HepG2 (cell line): ENCODE measurements around the gene KIAA0408. TPM values are rescaled to one million over a fixed set of nuclear protein-coding genes. Genes with fewer than 3 reads are reported as not detected.

Experiments used
- ATAC-seq: fragments of 200-7000 bp; cut with Tn5 transposase; 3 replicates; pipeline ENCODE4 v1.9.1; 2020; ENCODE audit warnings: mild to moderate bottlenecking, moderate library complexity
- BruUV-seq: library from RNA; stranded (reverse); fragments of 400-500 nt; replicated peaks from 2 replicates; lab custom pipeline; 2021; lab: Mats Ljungman, UMichigan
- CTCF ChIA-PET: fragments of 300-600 bp; formaldehyde crosslinking; extraction: SDS; loops from one replicate; lab custom pipeline; 2021; ENCODE audit warnings: low total read pairs, inconsistent platforms, low intra/inter-chr PET ratio; lab: Yijun Ruan, JAX
- POLR2A ChIA-PET: fragments of 350-600 bp; sonication (Branson Sonifier 250); formaldehyde crosslinking; loops from one replicate; lab custom pipeline; 2020; ENCODE audit warnings: antibody characterized with exemption, inconsistent platforms; lab: Yijun Ruan, JAX
- DNase-seq: peaks from one replicate; pipeline ENCODE4 v3.0.0-alpha.2; 2015; ENCODE audit warnings: low spot score
- FAIRE-seq: peaks from 3 replicates; lab custom pipeline; 2011; peaks lifted over from hg19 to GRCh38; lab: Jason Lieb, UNC
- H2AFZ ChIP-seq: one replicate; pipeline ENCODE4 v1.6.1; 2011; ENCODE audit warnings: low read length, inconsistent platforms
- H3K27ac ChIP-seq: fragments of 300-600 bp; 3 replicates; pipeline ENCODE4 v1.8.0; 2011; ENCODE audit warnings: mixed run types, mild to moderate bottlenecking, mixed read lengths, low read length, inconsistent platforms; ENCODE audit not compliant: insufficient read depth; ENCODE audit errors: extremely low read length
- H3K27me3 ChIP-seq, 2 experiments: fragments of 200-600 bp in 1 of 2; 2 replicates in 1 of 2; 3 replicates in 1 of 2; pipeline versions ENCODE4 v1.6.0 to v1.8.0; 2011; ENCODE audit warnings: low read length in 2 of 2, mild to moderate bottlenecking in 2 of 2, moderate library complexity in 2 of 2, inconsistent platforms in 1 of 2; ENCODE audit not compliant: insufficient read depth in 2 of 2, control insufficient read depth in 1 of 2
- H3K36me3 ChIP-seq, 2 experiments: fragments of 200-600 bp in 1 of 2; replicated peaks in 1 of 2; 2 replicates in 1 of 2; 3 replicates in 1 of 2; pipeline versions ENCODE4 v1.5.1 to v1.8.0; 2011; ENCODE audit warnings: low read length in 2 of 2, inconsistent platforms in 1 of 2; ENCODE audit not compliant: insufficient read depth in 2 of 2, control insufficient read depth in 1 of 2
- H3K4me1 ChIP-seq: 2 replicates; pipeline ENCODE4 v1.5.1; 2012; ENCODE audit warnings: low read length, inconsistent platforms; ENCODE audit not compliant: insufficient read depth
- H3K4me2 ChIP-seq: 2 replicates; pipeline ENCODE4 v1.6.0; 2011; ENCODE audit warnings: low read depth, low read length, inconsistent platforms
- H3K4me3 ChIP-seq, 3 experiments: fragments of 200-600 bp in 1 of 3; sonication (generic), shearing (Covaris generic) in 1 of 3; replicated peaks in 1 of 3; 2 replicates each; pipeline ENCODE4 v1.5.1; 2011 to 2016; ENCODE audit warnings: low read length in 3 of 3, inconsistent platforms in 2 of 3, low read depth in 2 of 3, mild to moderate bottlenecking in 2 of 3, control low read depth in 1 of 3, mixed read lengths in 1 of 3; ENCODE audit not compliant: insufficient read depth in 1 of 3
- H3K79me2 ChIP-seq: one replicate; pipeline ENCODE4 v1.6.1; 2011; ENCODE audit warnings: low read length, inconsistent platforms; ENCODE audit not compliant: insufficient read depth
- H3K9ac ChIP-seq: 2 replicates; pipeline ENCODE4 v1.6.0; 2011; ENCODE audit warnings: mild to moderate bottlenecking, low read depth, low read length, inconsistent platforms; ENCODE audit not compliant: insufficient read depth
- H3K9me3 ChIP-seq: 2 replicates; pipeline ENCODE4 v1.5.1; 2012; ENCODE audit warnings: mild to moderate bottlenecking, low read length
- H4K20me1 ChIP-seq: 2 replicates; pipeline ENCODE4 v1.6.0; 2011; ENCODE audit warnings: inconsistent platforms, mild to moderate bottlenecking, low read length, moderate library complexity; ENCODE audit not compliant: insufficient read depth
- AGO2 ChIP-seq: fragments of 200-400 bp; formaldehyde crosslinking; optimal IDR thresholded peaks from 2 replicates; pipeline ENCODE3; 2017; ENCODE audit warnings: mild to moderate bottlenecking, low read depth, low read length, moderate library complexity
- AKNA ChIP-seq: sonication (generic); formaldehyde crosslinking; IDR thresholded peaks from 2 replicates; pipeline ENCODE4 v1.4.0; 2020; ENCODE audit warnings: missing genetic modification reagents, borderline replicate concordance
- CREB1 ChIP-seq, 2 experiments: fragments of 450-650 bp in 1 of 2; IDR thresholded peaks; 2 replicates each; pipeline ENCODE4 v1.6.1; 2016 to 2017; ENCODE audit warnings: control low read depth in 1 of 2, mild to moderate bottlenecking in 1 of 2, missing compliant biosample characterization in 1 of 2, missing genetic modification characterization in 1 of 2
- NFAT5 ChIP-seq: sonication (generic); formaldehyde crosslinking; IDR thresholded peaks from 2 replicates; pipeline ENCODE4 v1.4.0; 2020; ENCODE audit warnings: missing genetic modification reagents
- SSRP1 ChIP-seq: IDR thresholded peaks from 2 replicates; pipeline ENCODE4 v1.6.1; 2016; ENCODE audit warnings: control low read depth
- ZNF678 ChIP-seq: sonication (generic); formaldehyde crosslinking; IDR thresholded peaks from 2 replicates; pipeline ENCODE4 v1.4.0; 2020; ENCODE audit warnings: mild to moderate bottlenecking, missing genetic modification reagents
- ZNF713 ChIP-seq: sonication (generic); formaldehyde crosslinking; IDR thresholded peaks from 2 replicates; pipeline ENCODE4 v1.4.0; 2020; ENCODE audit warnings: mild to moderate bottlenecking, missing genetic modification reagents
- WGBS: methylation state at CpG from one replicate; pipeline ENCODE4 v1.1.6; 2017; ENCODE audit warnings: low lambda C conversion rate; 5-methylcytosine and 5-hydroxymethylcytosine counted together
- in situ Hi-C: cut with HindIII; loops from 2 replicates; pipeline ENCODE4 v1.10.0; 2017; ENCODE audit warnings: low pct_unique_long_range_greater_than_20kb; ENCODE audit not compliant: extremely low pct_ligation_motif_present
- intact Hi-C: fragments of 100-400 bp; cut with micrococcal nuclease; formaldehyde crosslinking; loops from one replicate; pipeline ENCODE4 v1.10.0; 2022; ENCODE audit not compliant: unreplicated experiment
- polyA plus RNA-seq, 8 experiments: library from polyadenylated mRNA; depleted of rRNA in 3 of 8; stranded (reverse) in 7 of 8; unstranded in 1 of 8; fragments of >200 nt; fragmentation: Illumina TruSeq in 4 of 8; extraction: Trizol in 4 of 8; gene quantifications; 2 replicates each; pipeline versions ENCODE4 v1.2.1 to v1.2.3, GENCODE V29; 2011 to 2016; ENCODE audit warnings: low read depth in 4 of 8, missing spikeins in 1 of 8, mixed read lengths in 1 of 8; ENCODE audit not compliant: insufficient read depth in 1 of 8
- total RNA-seq, 5 experiments: library from RNA; depleted of rRNA; stranded (reverse); fragments of >200 nt; fragmentation: Illumina TruSeq; extraction: Trizol; gene quantifications; 2 replicates each; pipeline ENCODE4 v1.2.3, GENCODE V29; 2016; ENCODE audit warnings: low read depth in 1 of 5

The KIAA0408 gene
- total and polyA plus RNA-seq, 2 of the 13 experiments (the other 11 are each of a cell fraction or from before 2014, with no cell fraction given): not detected

DNA sequence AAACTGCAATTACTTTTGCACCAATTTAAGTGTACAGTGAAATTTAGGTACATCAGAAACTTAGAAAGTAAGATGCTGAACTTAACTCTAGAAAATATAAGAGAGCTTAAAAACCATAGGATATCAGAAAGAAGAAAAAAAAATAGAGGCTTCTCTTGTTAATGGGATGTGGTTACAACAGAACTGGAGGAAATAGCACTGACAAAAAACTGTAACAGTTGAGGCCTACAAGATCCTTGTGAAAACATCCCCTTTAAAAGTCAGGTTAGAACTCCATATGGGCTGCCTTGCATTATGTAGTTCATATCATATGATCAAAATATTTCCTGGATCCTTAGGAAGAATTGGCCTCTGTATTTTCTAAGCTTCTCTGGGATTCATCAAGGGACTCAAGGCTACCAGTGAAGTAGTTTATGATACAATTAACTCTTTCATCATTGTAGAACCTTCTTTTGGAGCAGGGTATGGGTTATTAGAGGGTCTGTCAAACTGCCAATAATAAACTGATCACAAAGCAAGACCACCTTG lies 35.1 kb upstream of the KIAA0408 start (continued):
- TF ChIP-seq AKNA (no peak), AGO2 (no peak), SSRP1 (no peak), ZNF678 (CRISPR knock-in tag) (no peak), ZNF713 (no peak)

- no peak overlapping the region for H2AFZ ChIP-seq
- CTCF ChIA-PET: no interaction called here
These were observed 30.1 kb upstream of the KIAA0408 start for GRCh38 chr6:127489248-127489647.

More at GRCh38 chr6:127489248-127489647, 30.1 kb upstream of the KIAA0408 start:
- FAIRE-seq: no peak
- H3K27me3 ChIP-seq: no peaks in the 10 kb centered on the region
- H3K36me3 ChIP-seq: no peaks in the 10 kb centered on the region
- no peak overlapping the region for H3K9ac ChIP-seq
- no peak for DNase-seq
- H3K4me3 ChIP-seq: no peak overlapping the region
- intact Hi-C loops: no loop called here
- no peak for TF ChIP-seq NFAT5 (CRISPR knock-in tag)
- TF ChIP-seq CREB1 (IDR thresholded peaks at IDR 0.05): peak; percentile 73
- no peak for TF ChIP-seq CREB1 (CRISPR knock-in tag; IDR thresholded peaks at IDR 0.05)
- TF ChIP-seq, all 625 proteins: peak for 1
- POLR2A ChIA-PET: no interaction called here
- 3% methylated on average over 1 of the region's 1 CpG for WGBS
- in situ Hi-C loops: no loop called here
- H3K27ac ChIP-seq: no peak overlapping the region
- no peak for ATAC-seq
- H3K79me2 ChIP-seq: no peaks in the 10 kb centered on the region
- H4K20me1 ChIP-seq: no peaks in the 10 kb centered on the region
- no TSS peak for BruUV-seq
- H3K4me2 ChIP-seq: no peak overlapping the region
- peaks cover 9% of the 10 kb centered on the region for H3K4me1 ChIP-seq
- no peaks in the 10 kb centered on the region for H3K9me3 ChIP-seq
